ENCODE measurements around the gene SLCO3A1. TPM values are rescaled to one million over a fixed set of nuclear protein-coding genes. Genes with fewer than 3 reads are reported as not detected.

The SLCO3A1 gene
- total RNA-seq, 1 donor from 2014 or later: 56.8 TPM

- peaks cover 62% of the 10 kb centered on the region for H3K4me1 ChIP-seq
- intact Hi-C loops (cut with micrococcal nuclease): loop anchor here (10.0 kb wide), 1 partner anchor 224 kb away; the partner anchor contains the start of gene SLCO3A1
- no peaks in the 10 kb centered on the region for H3K27me3 ChIP-seq (ENCODE audit: low read depth)
- DNase-seq: no peak
- H3K36me3 ChIP-seq: no peaks in the 10 kb centered on the region
- TF ChIP-seq CTCF (IDR thresholded peaks at IDR 0.05; ENCODE audit: borderline replicate concordance): peak; percentile 34
- H3K4me3 ChIP-seq: no peak overlapping the region
- no peak overlapping the region for H3K27ac ChIP-seq (replicated peaks)
- H3K9me3 ChIP-seq (replicated peaks): no peaks in the 10 kb centered on the region
Measured at GRCh38 chr15:92079047-92079446, 225.5 kb downstream of the SLCO3A1 start.

GRCh38 chr15:92079647-92080255 lies 226.2 kb downstream of the SLCO3A1 start:
- DNase-seq: no peak
- TF ChIP-seq CTCF (IDR thresholded peaks at IDR 0.05; ENCODE audit: borderline replicate concordance): no peak
- Histone ChIP-seq H3K27me3 (ENCODE audit: low read depth) (no peaks in the 10 kb centered on the region), H3K36me3 (no peaks in the 10 kb centered on the region), H3K4me1 (peaks cover 55% of the 10 kb centered on the region), H3K9me3 (replicated peaks) (no peaks in the 10 kb centered on the region), H3K4me3 (no peak overlapping the region), H3K27ac (replicated peaks) (no peak overlapping the region)
- intact Hi-C loops (cut with micrococcal nuclease): loop anchor here (10.0 kb wide), 4 partner anchors 205 to 775 kb away; partner anchors contain the start of gene SLCO3A1

GRCh38 chr15:92082006-92082843 lies 228.7 kb downstream of the SLCO3A1 start:
- intact Hi-C loops (cut with micrococcal nuclease): loop anchor here (10.0 kb wide), 3 partner anchors 207 to 777 kb away; no protein-coding TSS in a partner anchor
- no peaks in the 10 kb centered on the region for H3K36me3 ChIP-seq
- no peaks in the 10 kb centered on the region for H3K27me3 ChIP-seq (ENCODE audit: low read depth)
- H3K27ac ChIP-seq (replicated peaks): peak overlapping the region; percentile 74
- H3K4me1 ChIP-seq: peaks cover 33% of the 10 kb centered on the region
- DNase-seq: peak; percentile 67
- peak overlapping the region; percentile 20 for H3K4me3 ChIP-seq
- TF ChIP-seq CTCF (IDR thresholded peaks at IDR 0.05; ENCODE audit: borderline replicate concordance): peak; percentile 90
- no peaks in the 10 kb centered on the region for H3K9me3 ChIP-seq (replicated peaks)

GRCh38 chr15:92083190-92083589 lies 229.7 kb downstream of the SLCO3A1 start:
- DNase-seq: peak; percentile 44
- H3K27ac ChIP-seq (replicated peaks): peak overlapping the region; percentile 74
- intact Hi-C loops (cut with micrococcal nuclease): loop anchor here (10.0 kb wide), 3 partner anchors 208 to 778 kb away; no protein-coding TSS in a partner anchor
- no peaks in the 10 kb centered on the region for H3K36me3 ChIP-seq
- H3K9me3 ChIP-seq (replicated peaks): no peaks in the 10 kb centered on the region
- no peaks in the 10 kb centered on the region for H3K27me3 ChIP-seq (ENCODE audit: low read depth)
- H3K4me3 ChIP-seq: peak overlapping the region; percentile 20
- peaks cover 28% of the 10 kb centered on the region for H3K4me1 ChIP-seq
- no peak for TF ChIP-seq CTCF (IDR thresholded peaks at IDR 0.05; ENCODE audit: borderline replicate concordance)

- H3K4me1 ChIP-seq: peaks cover 39% of the 10 kb centered on the region
- no peak overlapping the region for H3K27ac ChIP-seq (replicated peaks)
- no peak overlapping the region for H3K4me3 ChIP-seq
- intact Hi-C loops (cut with micrococcal nuclease): loop anchor here (10.0 kb wide), 3 partner anchors 212 to 782 kb away; no protein-coding TSS in a partner anchor
- TF ChIP-seq CTCF (IDR thresholded peaks at IDR 0.05; ENCODE audit: borderline replicate concordance): no peak
- H3K36me3 ChIP-seq: no peaks in the 10 kb centered on the region
- H3K27me3 ChIP-seq (ENCODE audit: low read depth): no peaks in the 10 kb centered on the region
- H3K9me3 ChIP-seq (replicated peaks): no peaks in the 10 kb centered on the region
- no peak for DNase-seq
Measured at GRCh38 chr15:92087211-92087610, 233.7 kb downstream of the SLCO3A1 start.
